Measurements from ENCODE around the gene ZNF48.

ZNF48 gene

DNA sequence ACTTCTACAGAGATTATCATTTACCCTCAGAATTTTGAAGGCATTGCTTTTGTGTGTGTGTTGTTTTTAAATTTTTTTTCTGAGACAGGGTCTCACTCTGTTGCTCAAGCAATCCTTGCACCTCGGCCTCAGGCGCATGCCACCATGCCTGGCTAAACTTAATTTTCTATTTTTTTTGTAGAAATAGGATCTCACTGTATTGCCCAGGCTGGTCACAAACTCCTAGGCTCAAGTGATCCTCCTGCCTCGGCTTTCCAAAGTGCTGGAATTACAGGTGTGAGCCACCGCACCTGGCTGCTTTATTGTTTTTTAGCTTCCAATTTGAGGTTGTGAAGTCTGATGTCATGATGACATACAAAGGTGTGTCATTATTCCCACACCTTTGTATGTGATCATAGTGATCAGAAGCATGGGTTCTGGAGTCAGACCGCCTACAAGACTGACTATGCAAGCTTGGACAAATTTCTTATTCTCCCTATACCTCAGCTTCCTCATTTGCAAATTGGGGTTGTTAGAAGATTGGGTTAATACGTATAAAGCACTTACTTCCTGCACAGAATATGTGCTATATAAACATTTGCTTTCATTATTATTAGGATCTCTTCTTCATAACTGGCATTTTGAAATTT, 44.6 kb downstream of the ZNF48 start:
- no peak for DNase-seq (ENCODE audit: low read depth)
- H3K4me3 ChIP-seq (ENCODE audit: control insufficient read depth, low read depth, low read length), result no peak overlapping the region
- TF ChIP-seq, protein P1, sequence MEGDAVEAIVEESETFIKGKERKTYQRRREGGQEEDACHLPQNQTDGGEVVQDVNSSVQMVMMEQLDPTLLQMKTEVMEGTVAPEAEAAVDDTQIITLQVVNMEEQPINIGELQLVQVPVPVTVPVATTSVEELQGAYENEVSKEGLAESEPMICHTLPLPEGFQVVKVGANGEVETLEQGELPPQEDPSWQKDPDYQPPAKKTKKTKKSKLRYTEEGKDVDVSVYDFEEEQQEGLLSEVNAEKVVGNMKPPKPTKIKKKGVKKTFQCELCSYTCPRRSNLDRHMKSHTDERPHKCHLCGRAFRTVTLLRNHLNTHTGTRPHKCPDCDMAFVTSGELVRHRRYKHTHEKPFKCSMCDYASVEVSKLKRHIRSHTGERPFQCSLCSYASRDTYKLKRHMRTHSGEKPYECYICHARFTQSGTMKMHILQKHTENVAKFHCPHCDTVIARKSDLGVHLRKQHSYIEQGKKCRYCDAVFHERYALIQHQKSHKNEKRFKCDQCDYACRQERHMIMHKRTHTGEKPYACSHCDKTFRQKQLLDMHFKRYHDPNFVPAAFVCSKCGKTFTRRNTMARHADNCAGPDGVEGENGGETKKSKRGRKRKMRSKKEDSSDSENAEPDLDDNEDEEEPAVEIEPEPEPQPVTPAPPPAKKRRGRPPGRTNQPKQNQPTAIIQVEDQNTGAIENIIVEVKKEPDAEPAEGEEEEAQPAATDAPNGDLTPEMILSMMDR (IDR thresholded peaks at IDR 0.05; ENCODE audit: control insufficient read depth, insufficient read depth, low read depth, low read length, missing control alignments), result no peak

DNA sequence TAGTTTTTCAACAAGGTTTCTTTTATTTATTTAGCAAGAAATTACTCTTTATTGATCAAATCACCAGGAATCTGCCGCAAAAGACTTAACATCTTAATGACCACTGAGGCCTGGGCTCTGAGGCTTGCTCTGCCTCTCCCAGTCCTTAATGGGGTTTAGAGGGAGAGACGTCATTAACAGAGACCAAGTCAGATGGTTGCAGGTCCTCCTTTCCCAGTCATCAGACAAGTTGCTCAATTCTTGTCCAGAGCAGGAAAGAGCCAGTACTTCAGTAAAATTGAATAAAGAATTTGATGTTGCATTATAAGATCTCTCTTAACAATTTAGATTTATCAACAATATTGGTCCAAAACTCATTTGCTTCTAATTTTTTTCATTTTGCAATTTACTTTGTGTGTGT, 48.4 kb downstream of the ZNF48 start:
- TF ChIP-seq, protein P1 (IDR thresholded peaks at IDR 0.05; ENCODE audit: control insufficient read depth, insufficient read depth, low read depth, low read length, missing control alignments), result no peak
- no peak for DNase-seq (ENCODE audit: low read depth)
- no peak overlapping the region for H3K4me3 ChIP-seq (ENCODE audit: control insufficient read depth, low read depth, low read length)

DNA sequence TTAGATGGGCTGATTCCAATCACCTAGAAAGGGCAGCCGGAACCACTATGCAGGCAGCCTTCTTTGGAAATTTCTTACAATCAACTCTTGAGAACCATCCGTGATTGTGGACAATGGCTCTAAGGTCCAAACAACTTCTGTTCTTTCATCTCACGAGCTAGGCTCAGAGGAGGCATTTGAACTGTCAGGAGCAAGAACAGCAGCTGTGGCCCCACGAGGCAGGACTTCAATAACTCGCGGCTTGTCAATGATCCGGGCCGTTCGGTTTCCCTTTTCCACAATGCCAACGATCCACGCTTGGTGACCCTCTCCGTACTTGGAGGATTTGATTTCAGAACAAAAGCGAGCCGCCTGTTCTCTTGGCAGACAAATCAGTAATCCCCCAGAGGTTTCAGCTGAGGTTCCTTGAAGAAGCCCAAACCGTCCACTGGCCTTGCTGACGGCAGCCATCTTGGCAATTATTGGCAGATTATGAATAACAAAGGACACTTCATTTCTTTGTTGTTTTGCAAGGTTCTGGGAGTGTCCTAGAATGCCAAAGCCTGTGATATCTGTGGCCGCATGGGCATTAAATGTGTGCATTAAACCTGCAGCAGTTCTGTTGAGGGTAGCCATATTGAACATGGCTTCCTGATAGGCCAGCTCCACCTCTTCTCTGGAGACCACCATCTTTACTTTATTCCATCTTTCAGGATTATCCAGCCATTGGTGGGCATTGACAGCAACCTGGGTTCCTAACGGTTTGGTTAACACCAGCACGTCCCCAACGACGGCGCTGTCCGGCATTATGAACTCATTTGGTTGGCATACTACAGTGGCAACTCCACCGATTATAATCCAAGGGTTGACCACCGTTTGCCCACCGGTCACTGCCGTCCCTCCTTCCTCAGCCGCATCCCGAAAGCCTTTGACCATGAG, 49.3 kb downstream of the ZNF48 start:
- H3K4me3 ChIP-seq (ENCODE audit: control insufficient read depth, low read depth, low read length), result peak overlapping the region; percentile 68
- TF ChIP-seq, protein P1 (IDR thresholded peaks at IDR 0.05; ENCODE audit: control insufficient read depth, insufficient read depth, low read depth, low read length, missing control alignments), result no peak
- DNase-seq (ENCODE audit: low read depth), result no peak

DNA sequence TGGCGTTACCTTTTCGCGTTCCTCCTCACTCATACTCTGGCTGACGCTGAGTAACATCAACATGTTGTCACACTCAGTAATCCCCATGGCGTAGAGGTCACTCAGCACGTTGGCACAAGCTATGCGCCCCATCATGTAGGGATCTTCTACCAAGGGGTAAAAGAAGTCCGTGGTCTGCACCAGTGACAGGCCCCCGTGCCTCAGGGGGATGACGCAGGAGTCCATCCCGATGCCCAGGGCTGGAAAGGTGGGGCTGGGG, 49.9 kb downstream of the ZNF48 start:
- DNase-seq (ENCODE audit: low read depth), result no peak
- H3K4me3 ChIP-seq (ENCODE audit: control insufficient read depth, low read depth, low read length), result peak overlapping the region; percentile 68
- TF ChIP-seq, protein P1 (IDR thresholded peaks at IDR 0.05; ENCODE audit: control insufficient read depth, insufficient read depth, low read depth, low read length, missing control alignments), result no peak

DNA sequence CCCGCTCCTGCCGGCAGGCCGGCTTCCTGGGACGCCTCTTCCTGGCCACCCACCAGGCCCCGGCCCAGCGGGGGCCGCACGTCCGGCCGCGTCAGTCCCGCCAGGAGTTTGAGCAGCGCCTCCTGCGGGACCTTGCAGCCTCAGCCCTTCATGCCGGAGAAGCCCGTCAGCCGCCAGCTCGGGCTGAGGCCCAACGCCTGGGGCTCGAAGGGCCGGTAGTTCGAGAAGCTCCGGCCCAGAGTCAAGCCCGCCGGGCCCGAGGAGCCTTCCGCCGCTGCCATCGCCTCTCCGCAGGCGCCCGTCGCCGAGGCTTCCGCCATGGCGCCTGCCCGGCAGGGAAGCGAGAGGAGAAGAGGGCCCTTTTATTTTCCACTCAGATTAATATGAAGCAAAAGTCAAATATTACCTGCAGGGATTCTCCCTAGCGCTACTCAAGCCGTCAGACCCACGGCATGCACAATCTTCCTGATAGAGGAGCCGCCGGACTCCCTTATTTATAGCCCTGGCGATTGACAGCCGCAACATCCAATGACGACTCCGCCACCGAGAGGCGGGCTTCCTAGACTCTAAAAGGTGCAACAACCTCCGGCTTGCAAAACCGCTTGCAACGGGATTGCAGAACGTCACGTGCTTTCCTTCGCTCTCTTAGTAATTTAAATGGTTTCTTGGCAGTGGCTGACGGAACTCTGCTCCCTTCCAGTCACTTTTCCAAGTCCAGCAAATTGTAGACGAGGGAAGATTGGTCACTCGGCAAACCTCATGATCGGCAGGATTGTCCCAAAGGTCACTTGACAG, 50.4 kb downstream of the ZNF48 start, which contains the start of gene SEPHS2:
TSS of gene SEPHS2 (minus strand) at position 467 of the 795 bp plus-strand sequence. CDS start at position 320, 147 bp downstream.
- peak; percentile 92 for DNase-seq (ENCODE audit: low read depth)
- peak within 1 kb of the TSS; percentile 68 for H3K4me3 ChIP-seq (ENCODE audit: control insufficient read depth, low read depth, low read length)
- TF ChIP-seq, protein P1 (IDR thresholded peaks at IDR 0.05; ENCODE audit: control insufficient read depth, insufficient read depth, low read depth, low read length, missing control alignments), result peak; percentile 54

DNA sequence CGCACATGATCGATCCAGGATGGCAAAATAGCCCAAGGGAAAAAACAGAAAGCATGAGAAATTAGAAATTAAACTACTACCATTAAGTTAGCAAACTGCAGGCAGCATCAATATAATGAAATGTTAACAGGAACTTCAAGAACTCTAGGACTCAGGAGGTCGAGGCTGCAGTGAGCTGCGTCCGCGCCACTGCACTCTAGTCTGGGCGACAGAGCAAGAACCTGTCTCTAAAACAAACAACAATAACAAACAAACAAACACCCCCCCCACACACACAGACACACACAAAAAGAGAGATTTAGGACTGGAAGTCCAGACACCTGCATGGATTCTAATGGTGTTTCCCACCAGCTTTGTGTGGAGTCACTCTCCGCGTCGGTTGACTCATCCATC, 51.0 kb downstream of the ZNF48 start:
- TF ChIP-seq, protein P1 (IDR thresholded peaks at IDR 0.05; ENCODE audit: control insufficient read depth, insufficient read depth, low read depth, low read length, missing control alignments), result no peak
- DNase-seq (ENCODE audit: low read depth), result no peak
- peak overlapping the region; percentile 68 for H3K4me3 ChIP-seq (ENCODE audit: control insufficient read depth, low read depth, low read length)
